Uterus (tissue), 4 donors: ENCODE data around the gene RPS10. TPM values are rescaled to one million over a fixed set of nuclear protein-coding genes. Genes with fewer than 3 reads are reported as not detected.
A peak's percentile ranks its signal among the peaks of the same experiment; 100 is the strongest.
"Not testable (repeated sequence)": the region's sequence is repeated elsewhere in the genome, so short reads cannot be mapped to it uniquely, and the experiment has no call there.

Experiments used
- DNase-seq, 2 donors: peaks; one replicate each; pipeline ENCODE4 v3.0.0-alpha.2; 2019 to 2020
- H3K27ac ChIP-seq, 2 donors: fragments of 200-600 bp; sonication (generic); 1 replicate in 1 of 2; 2 replicates in 1 of 2; pipeline ENCODE4 v1.5.1; 2016 to 2018
- H3K27me3 ChIP-seq, 2 donors: fragments of 200-600 bp; sonication (generic); one replicate each; pipeline ENCODE4 v1.5.1; 2018 to 2019; ENCODE audit warnings: control low read depth in 1 of 2
- H3K36me3 ChIP-seq, 2 donors: fragments of 200-600 bp; sonication (generic); one replicate each; pipeline ENCODE4 v1.5.1; 2019; ENCODE audit warnings: control low read depth in 1 of 2
- H3K4me1 ChIP-seq, 2 donors: fragments of 200-600 bp; sonication (generic); one replicate each; pipeline ENCODE4 v1.5.1; 2018 to 2019; ENCODE audit warnings: control low read depth in 1 of 2
- H3K4me3 ChIP-seq, 2 donors: fragments of 200-600 bp; sonication (generic); 1 replicate in 1 of 2; 2 replicates in 1 of 2; pipeline ENCODE4 v1.5.1; 2018 to 2019; ENCODE audit warnings: mild to moderate bottlenecking in 1 of 2
- H3K9me3 ChIP-seq, 2 donors: fragments of 200-600 bp; sonication (generic); one replicate each; pipeline ENCODE4 v1.5.1; 2019; ENCODE audit warnings: control low read depth in 1 of 2
- CTCF ChIP-seq, 4 experiments: fragments of 200-600 bp in 2 of 4; fragments of 450-650 bp in 2 of 4; sonication (generic) in 2 of 4; IDR thresholded peaks; one replicate each; pipeline ENCODE4 v1.5.1; 2016 to 2019; ENCODE audit warnings: antibody characterized with exemption in 4 of 4, mild to moderate bottlenecking in 2 of 4, moderate library complexity in 1 of 4
- POLR2A ChIP-seq, 2 donors: fragments of 450-650 bp; IDR thresholded peaks; one replicate each; pipeline ENCODE4 v1.6.1; 2016; ENCODE audit warnings: antibody characterized with exemption in 2 of 2, mild to moderate bottlenecking in 1 of 2, moderate library complexity in 1 of 2
- intact Hi-C: fragments of 100-400 bp; cut with DNase I; formaldehyde crosslinking; loops from one replicate; pipeline ENCODE4 v1.15.1; 2023; ENCODE audit warnings: low total_unique reads
- total RNA-seq, 4 donors: library from RNA; depleted of rRNA in 3 of 4; stranded (reverse); fragments of >200 nt in 3 of 4; gene quantifications; one replicate each; pipeline versions ENCODE4 v1.1.0 to v1.2.4, GENCODE V29; 2014 to 2023
- donor health status: DM: yes; HTN: yes; CAD: no.

Gene RPS10
- total RNA-seq, 4 donors from 2014 or later: 1,812 to 9,385 (median 3,859) TPM

GRCh38 chr6:34412643-34413214, 13.1 kb downstream of the RPS10 start:
- Histone ChIP-seq H3K4me1 (peaks cover 0 to 6% of the 10 kb centered on the region in 2 donors), H3K4me3 (no peak overlapping the region), H3K27me3 (no peaks in the 10 kb centered on the region), H3K36me3 (no peaks in the 10 kb centered on the region), H3K9me3 (no peaks in the 10 kb centered on the region), H3K27ac (no peak overlapping the region)
- intact Hi-C loops: no loop called here
- TF ChIP-seq POLR2A (IDR thresholded peaks at IDR 0.05) (no peak), CTCF (IDR thresholded peaks at IDR 0.05) (no peak)
- no peak for DNase-seq

- Histone ChIP-seq H3K27ac (no peak overlapping the region), H3K27me3 (no peaks in the 10 kb centered on the region), H3K36me3 (no peaks in the 10 kb centered on the region), H3K4me1 (peaks cover 0 to 6% of the 10 kb centered on the region in 2 donors), H3K9me3 (no peaks in the 10 kb centered on the region), H3K4me3 (no peak overlapping the region)
- DNase-seq: no peak
- intact Hi-C loops: no loop called here
- TF ChIP-seq CTCF (IDR thresholded peaks at IDR 0.05): no peak
- no peak for TF ChIP-seq POLR2A (IDR thresholded peaks at IDR 0.05)
These were observed 13.9 kb downstream of the RPS10 start for GRCh38 chr6:34412016-34412415.

- H3K4me3 ChIP-seq, H3K27ac ChIP-seq, intact Hi-C loops: not testable (repeated sequence)
These were observed 18.0 kb downstream of the RPS10 start for GRCh38 chr6:34407915-34408314.

GRCh38 chr6:34396518-34396917, 29.4 kb downstream of the RPS10 start:
- H3K36me3 ChIP-seq: no peaks in the 10 kb centered on the region
- intact Hi-C loops: no loop called here
- no peak for DNase-seq
- no peak overlapping the region for H3K27ac ChIP-seq
- H3K27me3 ChIP-seq: no peaks in the 10 kb centered on the region
- no peak for TF ChIP-seq POLR2A (IDR thresholded peaks at IDR 0.05)
- no peak for TF ChIP-seq CTCF (IDR thresholded peaks at IDR 0.05)
- no peaks in the 10 kb centered on the region for H3K9me3 ChIP-seq
- no peak overlapping the region for H3K4me3 ChIP-seq
- no peaks in the 10 kb centered on the region for H3K4me1 ChIP-seq

More at GRCh38 chr6:34407915-34408314, 18.0 kb downstream of the RPS10 start:
- not testable (repeated sequence) for DNase-seq, H3K27me3 ChIP-seq, H3K36me3 ChIP-seq, H3K9me3 ChIP-seq, H3K4me1 ChIP-seq

- Histone ChIP-seq H3K27me3 (no peaks in the 10 kb centered on the region), H3K4me1 (peaks cover 0 to 7% of the 10 kb centered on the region in 2 donors), H3K36me3 (no peaks in the 10 kb centered on the region), H3K9me3 (no peaks in the 10 kb centered on the region), H3K27ac (peak overlapping the region in 1 of 2 donors; percentile 5), H3K4me3 (no peak overlapping the region)
- intact Hi-C loops: loop anchor here (5.0 kb wide), 1 partner anchor 147 kb away; the partner anchor contains the start of gene SMIM29
- no peak for DNase-seq
- no peak for TF ChIP-seq POLR2A (IDR thresholded peaks at IDR 0.05)
- TF ChIP-seq CTCF (IDR thresholded peaks at IDR 0.05): no peak
These were observed 31.9 kb downstream of the RPS10 start for GRCh38 chr6:34393966-34394305.
